Measurements from ENCODE around the gene PRDM1.

The PRDM1 gene

DNA sequence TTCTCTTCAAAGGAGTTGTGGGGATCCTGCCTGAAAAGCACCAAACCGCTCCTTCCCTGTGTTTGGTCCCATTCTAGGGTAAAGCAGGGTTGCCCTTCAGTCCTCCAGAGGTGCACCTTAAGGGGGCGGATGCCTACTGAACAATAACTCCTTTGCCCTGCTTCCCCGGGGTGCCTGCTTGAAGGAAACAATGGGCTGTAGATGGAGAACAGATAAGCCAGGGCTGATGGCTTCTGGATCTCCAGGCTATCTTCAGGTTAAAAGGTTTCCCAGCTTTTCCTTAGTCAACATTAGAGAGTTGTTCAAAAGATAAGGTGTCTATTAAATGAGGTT lies 5.4 kb upstream of the PRDM1 start:
- TF ChIP-seq GATA3 (IDR thresholded peaks at IDR 0.05; ENCODE audit: low read depth, low read length): no peak
- TF ChIP-seq GATA2 (IDR thresholded peaks at IDR 0.05; ENCODE audit: low read depth, low read length): no peak

- no peak for TF ChIP-seq GATA3 (IDR thresholded peaks at IDR 0.05; ENCODE audit: low read depth, low read length)
- no peak for TF ChIP-seq GATA2 (IDR thresholded peaks at IDR 0.05; ENCODE audit: low read depth, low read length)
These were observed 4.4 kb upstream of the PRDM1 start for GRCh38 chr6:106081715-106082114.

GRCh38 chr6:106082735-106083398 lies 3.3 kb upstream of the PRDM1 start:
- TF ChIP-seq GATA3 (IDR thresholded peaks at IDR 0.05; ENCODE audit: low read depth, low read length) (no peak), GATA2 (IDR thresholded peaks at IDR 0.05; ENCODE audit: low read depth, low read length) (no peak)

DNA sequence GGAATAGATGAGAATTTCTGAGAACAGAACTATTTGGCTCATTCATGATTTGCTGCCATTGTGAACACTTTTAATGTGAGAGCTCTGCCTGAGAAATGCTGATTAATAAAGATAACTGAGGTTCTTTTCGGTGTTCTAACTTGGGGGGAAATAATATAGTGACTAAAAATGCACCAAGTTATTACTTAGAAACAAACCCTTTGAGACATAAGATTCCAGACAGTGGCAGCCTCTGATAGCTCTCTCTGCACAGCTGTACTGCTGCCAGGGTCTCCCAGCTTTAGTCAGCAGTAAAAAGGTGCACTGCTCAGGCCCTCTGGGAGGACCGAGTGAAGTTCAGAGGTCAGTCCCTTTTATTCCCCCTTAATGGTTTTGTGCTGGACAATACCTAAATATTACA lies 2.5 kb upstream of the PRDM1 start:
- TF ChIP-seq GATA2 (IDR thresholded peaks at IDR 0.05; ENCODE audit: low read depth, low read length) (no peak), GATA3 (IDR thresholded peaks at IDR 0.05; ENCODE audit: low read depth, low read length) (no peak)

- TF ChIP-seq GATA2 (IDR thresholded peaks at IDR 0.05; ENCODE audit: low read depth, low read length): no peak
- no peak for TF ChIP-seq GATA3 (IDR thresholded peaks at IDR 0.05; ENCODE audit: low read depth, low read length)
These were observed 1.8 kb upstream of the PRDM1 start for GRCh38 chr6:106084106-106084988.

DNA sequence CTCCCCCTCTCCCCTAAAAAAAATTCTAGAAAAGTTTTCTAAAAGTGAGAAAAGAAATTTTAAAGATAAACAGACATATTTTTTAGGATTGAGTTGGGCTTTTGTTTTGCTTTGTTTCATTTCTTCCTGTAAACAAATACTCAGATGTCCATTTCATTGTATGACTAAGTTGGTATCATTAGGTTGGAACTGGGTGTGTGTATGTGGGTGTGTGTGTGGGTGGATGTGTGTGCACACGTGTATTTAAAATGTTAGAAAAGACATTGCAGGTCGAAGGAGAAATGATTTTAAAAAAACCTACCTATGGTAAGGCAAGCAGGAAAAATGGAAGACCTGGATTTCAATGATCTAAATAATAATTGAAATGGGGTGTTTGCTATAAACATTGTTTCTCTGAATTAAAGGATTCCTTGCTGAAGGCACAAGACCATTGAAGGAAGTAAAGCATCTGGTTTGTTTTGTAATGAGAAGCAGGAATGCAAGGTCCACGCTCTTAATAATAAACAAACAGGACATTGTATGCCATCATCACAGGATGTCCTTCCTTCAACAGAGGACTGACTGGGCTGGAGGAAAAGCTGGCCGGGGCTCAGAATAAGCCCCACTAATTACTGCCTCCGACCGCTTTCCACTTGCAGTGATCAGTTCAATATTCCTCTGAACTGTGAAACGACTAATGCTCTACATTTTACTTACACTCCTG lies 996 bp upstream of the PRDM1 start:
- TF ChIP-seq GATA2 (IDR thresholded peaks at IDR 0.05; ENCODE audit: low read depth, low read length) (no peak), GATA3 (IDR thresholded peaks at IDR 0.05; ENCODE audit: low read depth, low read length) (no peak)

GRCh38 chr6:106085692-106085983 lies 498 bp upstream of the PRDM1 start:
- no peak for TF ChIP-seq GATA3 (IDR thresholded peaks at IDR 0.05; ENCODE audit: low read depth, low read length)
- TF ChIP-seq GATA2 (IDR thresholded peaks at IDR 0.05; ENCODE audit: low read depth, low read length): no peak

- TF ChIP-seq GATA3 (IDR thresholded peaks at IDR 0.05; ENCODE audit: low read depth, low read length): no peak
- no peak for TF ChIP-seq GATA2 (IDR thresholded peaks at IDR 0.05; ENCODE audit: low read depth, low read length)
These were observed 659 bp downstream of the PRDM1 start for GRCh38 chr6:106086814-106087175.

DNA sequence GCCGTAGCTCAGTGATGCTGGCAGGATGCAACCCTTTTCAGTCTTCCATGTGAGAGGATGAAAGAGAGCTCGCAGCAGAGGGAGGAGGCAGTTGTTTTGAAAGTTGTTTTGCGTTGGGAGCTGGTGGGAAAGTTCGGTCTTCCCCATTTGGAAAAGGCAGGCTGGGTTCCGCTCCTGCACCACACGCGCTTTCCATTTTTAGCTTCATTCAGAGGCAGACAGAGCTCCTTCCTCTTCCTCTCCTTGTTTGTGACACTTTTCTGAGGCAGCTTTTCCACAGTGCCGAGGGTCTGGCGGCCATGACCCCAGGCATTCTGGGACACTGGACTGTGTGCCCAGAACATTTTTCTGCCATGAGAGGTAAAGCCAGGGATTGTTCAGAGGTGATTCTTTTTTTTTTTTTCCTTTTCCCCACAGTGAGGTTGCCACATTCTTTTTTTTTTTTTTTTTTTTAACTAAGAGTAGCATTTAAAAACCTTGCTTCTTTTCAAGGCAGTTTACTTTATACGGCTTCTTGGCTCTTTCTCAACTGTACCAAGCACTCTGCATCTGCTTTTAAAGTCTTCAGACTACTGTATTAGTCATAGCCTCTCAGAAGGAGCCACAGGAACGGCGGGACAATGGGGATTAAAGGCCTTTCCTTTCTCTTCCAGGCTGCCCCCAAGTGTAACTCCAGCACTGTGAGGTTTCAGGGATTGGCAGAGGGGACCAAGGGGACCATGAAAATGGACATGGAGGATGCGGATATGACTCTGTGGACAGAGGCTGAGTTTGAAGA lies 1.6 kb downstream of the PRDM1 start:
- TF ChIP-seq GATA2 (IDR thresholded peaks at IDR 0.05; ENCODE audit: low read depth, low read length) (no peak), GATA3 (IDR thresholded peaks at IDR 0.05; ENCODE audit: low read depth, low read length) (no peak)

GRCh38 chr6:106090001-106090400 lies 3.9 kb downstream of the PRDM1 start:
- no peak for TF ChIP-seq GATA2 (IDR thresholded peaks at IDR 0.05; ENCODE audit: low read depth, low read length)
- TF ChIP-seq GATA3 (IDR thresholded peaks at IDR 0.05; ENCODE audit: low read depth, low read length): no peak

GRCh38 chr6:106092279-106092678 lies 6.1 kb downstream of the PRDM1 start:
- TF ChIP-seq GATA2 (IDR thresholded peaks at IDR 0.05; ENCODE audit: low read depth, low read length) (no peak), GATA3 (IDR thresholded peaks at IDR 0.05; ENCODE audit: low read depth, low read length) (no peak)

DNA sequence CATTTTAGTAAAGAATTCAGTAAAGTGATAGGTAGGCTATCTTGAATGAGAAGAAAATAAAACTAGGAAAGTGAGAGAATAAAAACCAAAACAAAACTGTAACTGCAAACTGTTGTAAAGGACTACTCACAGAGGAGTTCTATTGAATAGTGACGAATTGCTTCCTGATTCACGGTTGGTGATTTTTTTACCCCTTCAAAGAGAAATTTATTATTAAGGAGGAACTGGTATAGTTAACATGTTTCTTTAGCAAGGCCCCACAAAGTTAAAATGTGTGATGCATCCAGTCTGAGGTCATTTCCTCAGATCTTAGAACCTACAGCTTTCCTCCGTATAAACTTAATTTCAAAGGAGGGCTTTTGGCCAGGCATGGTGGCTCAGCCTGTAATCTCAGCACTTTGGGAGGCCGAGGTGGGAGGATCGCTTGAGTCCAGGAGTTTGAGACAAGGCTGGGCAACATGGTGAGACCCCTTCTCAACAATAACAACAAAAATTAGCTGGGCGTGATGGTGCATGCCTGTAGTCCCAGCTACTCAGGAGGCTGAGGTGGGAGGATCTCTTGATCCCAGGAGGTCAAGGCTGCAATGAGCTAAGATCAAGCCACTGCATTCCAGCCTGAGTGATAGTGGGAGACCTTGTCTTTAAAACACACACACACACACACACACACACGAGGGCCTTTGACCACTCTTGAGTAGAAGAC lies 8.3 kb downstream of the PRDM1 start:
- TF ChIP-seq GATA3 (IDR thresholded peaks at IDR 0.05; ENCODE audit: low read depth, low read length) (no peak), GATA2 (IDR thresholded peaks at IDR 0.05; ENCODE audit: low read depth, low read length) (no peak)

DNA sequence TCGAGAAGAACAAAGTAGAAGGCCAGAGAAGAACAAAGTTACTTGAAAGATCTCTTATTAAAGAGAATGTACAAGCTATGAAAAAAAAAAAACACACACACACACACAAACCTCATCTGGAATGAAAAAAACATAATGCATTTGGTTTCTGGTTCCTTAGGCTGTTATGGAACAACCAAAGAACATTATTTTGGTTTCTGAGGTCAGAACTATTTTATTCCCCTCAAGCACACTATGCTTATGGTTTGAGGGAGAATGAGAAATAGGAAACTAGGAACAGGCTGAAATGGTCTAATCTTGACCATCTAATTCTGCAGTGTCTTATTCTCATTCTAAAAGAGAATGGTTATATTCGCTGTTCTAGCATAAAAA lies 8.8 kb downstream of the PRDM1 start:
- no peak for TF ChIP-seq GATA3 (IDR thresholded peaks at IDR 0.05; ENCODE audit: low read depth, low read length)
- no peak for TF ChIP-seq GATA2 (IDR thresholded peaks at IDR 0.05; ENCODE audit: low read depth, low read length)
